HepG2 (cell line): ENCODE data around the gene AP2B1. TPM values are rescaled to one million over a fixed set of nuclear protein-coding genes. Genes with fewer than 3 reads are reported as not detected.

Source experiments
- ATAC-seq: fragments of 200-7000 bp; cut with Tn5 transposase; 3 replicates; pipeline ENCODE4 v1.9.1; 2020; ENCODE audit warnings: mild to moderate bottlenecking, moderate library complexity
- BruUV-seq: library from RNA; stranded (reverse); fragments of 400-500 nt; replicated peaks from 2 replicates; lab custom pipeline; 2021; lab: Mats Ljungman, UMichigan
- CTCF ChIA-PET: fragments of 300-600 bp; formaldehyde crosslinking; extraction: SDS; loops from one replicate; lab custom pipeline; 2021; ENCODE audit warnings: low total read pairs, inconsistent platforms, low intra/inter-chr PET ratio; lab: Yijun Ruan, JAX
- POLR2A ChIA-PET: fragments of 350-600 bp; sonication (Branson Sonifier 250); formaldehyde crosslinking; loops from one replicate; lab custom pipeline; 2020; ENCODE audit warnings: antibody characterized with exemption, inconsistent platforms; lab: Yijun Ruan, JAX
- DNase-seq: peaks from one replicate; pipeline ENCODE4 v3.0.0-alpha.2; 2015; ENCODE audit warnings: low spot score
- FAIRE-seq: peaks from 3 replicates; lab custom pipeline; 2011; peaks lifted over from hg19 to GRCh38; lab: Jason Lieb, UNC
- H2AFZ ChIP-seq: one replicate; pipeline ENCODE4 v1.6.1; 2011; ENCODE audit warnings: low read length, inconsistent platforms
- H3K27ac ChIP-seq: fragments of 300-600 bp; 3 replicates; pipeline ENCODE4 v1.8.0; 2011; ENCODE audit warnings: mixed run types, mild to moderate bottlenecking, mixed read lengths, low read length, inconsistent platforms; ENCODE audit not compliant: insufficient read depth; ENCODE audit errors: extremely low read length
- H3K27me3 ChIP-seq, 2 experiments: fragments of 200-600 bp in 1 of 2; 2 replicates in 1 of 2; 3 replicates in 1 of 2; pipeline versions ENCODE4 v1.6.0 to v1.8.0; 2011; ENCODE audit warnings: low read length in 2 of 2, mild to moderate bottlenecking in 2 of 2, moderate library complexity in 2 of 2, inconsistent platforms in 1 of 2; ENCODE audit not compliant: insufficient read depth in 2 of 2, control insufficient read depth in 1 of 2
- H3K36me3 ChIP-seq, 2 experiments: fragments of 200-600 bp in 1 of 2; replicated peaks in 1 of 2; 2 replicates in 1 of 2; 3 replicates in 1 of 2; pipeline versions ENCODE4 v1.5.1 to v1.8.0; 2011; ENCODE audit warnings: low read length in 2 of 2, inconsistent platforms in 1 of 2; ENCODE audit not compliant: insufficient read depth in 2 of 2, control insufficient read depth in 1 of 2
- H3K4me1 ChIP-seq: 2 replicates; pipeline ENCODE4 v1.5.1; 2012; ENCODE audit warnings: low read length, inconsistent platforms; ENCODE audit not compliant: insufficient read depth
- H3K4me2 ChIP-seq: 2 replicates; pipeline ENCODE4 v1.6.0; 2011; ENCODE audit warnings: low read depth, low read length, inconsistent platforms
- H3K4me3 ChIP-seq, 3 experiments: fragments of 200-600 bp in 1 of 3; sonication (generic), shearing (Covaris generic) in 1 of 3; replicated peaks in 1 of 3; 2 replicates each; pipeline ENCODE4 v1.5.1; 2011 to 2016; ENCODE audit warnings: low read length in 3 of 3, inconsistent platforms in 2 of 3, low read depth in 2 of 3, mild to moderate bottlenecking in 2 of 3, control low read depth in 1 of 3, mixed read lengths in 1 of 3; ENCODE audit not compliant: insufficient read depth in 1 of 3
- H3K79me2 ChIP-seq: one replicate; pipeline ENCODE4 v1.6.1; 2011; ENCODE audit warnings: low read length, inconsistent platforms; ENCODE audit not compliant: insufficient read depth
- H3K9ac ChIP-seq: 2 replicates; pipeline ENCODE4 v1.6.0; 2011; ENCODE audit warnings: mild to moderate bottlenecking, low read depth, low read length, inconsistent platforms; ENCODE audit not compliant: insufficient read depth
- H3K9me3 ChIP-seq: 2 replicates; pipeline ENCODE4 v1.5.1; 2012; ENCODE audit warnings: mild to moderate bottlenecking, low read length
- H4K20me1 ChIP-seq: 2 replicates; pipeline ENCODE4 v1.6.0; 2011; ENCODE audit warnings: inconsistent platforms, mild to moderate bottlenecking, low read length, moderate library complexity; ENCODE audit not compliant: insufficient read depth
- AGO2 ChIP-seq: fragments of 200-400 bp; formaldehyde crosslinking; optimal IDR thresholded peaks from 2 replicates; pipeline ENCODE3; 2017; ENCODE audit warnings: mild to moderate bottlenecking, low read depth, low read length, moderate library complexity
- KMT2A ChIP-seq: sonication (generic); formaldehyde crosslinking; IDR thresholded peaks from 2 replicates; pipeline ENCODE4 v1.4.0; 2020; ENCODE audit warnings: missing genetic modification reagents
- SIX1 ChIP-seq: sonication (generic); formaldehyde crosslinking; IDR thresholded peaks from 2 replicates; pipeline ENCODE4 v1.4.0; 2020; ENCODE audit warnings: missing genetic modification reagents, borderline replicate concordance
- SIX4 ChIP-seq: sonication (generic); formaldehyde crosslinking; IDR thresholded peaks from 2 replicates; pipeline ENCODE4 v1.4.0; 2020; ENCODE audit warnings: missing genetic modification reagents
- SNRNP70 ChIP-seq: fragments of 200-400 bp; formaldehyde crosslinking; IDR thresholded peaks from 2 replicates; pipeline ENCODE4 v1.6.1; 2017; ENCODE audit warnings: mild to moderate bottlenecking, low read depth, low read length, moderate library complexity
- TBX3 ChIP-seq: fragments of 450-650 bp; IDR thresholded peaks from 2 replicates; pipeline ENCODE4 v1.6.1; 2017; ENCODE audit warnings: antibody characterized with exemption, mild to moderate bottlenecking, inconsistent platforms, borderline replicate concordance
- TEAD3 ChIP-seq: optimal IDR thresholded peaks from 2 replicates; pipeline ENCODE3; 2016; ENCODE audit warnings: borderline replicate concordance
- ZFP90 ChIP-seq: sonication (generic); formaldehyde crosslinking; IDR thresholded peaks from 2 replicates; pipeline ENCODE4 v1.8.0; 2022; ENCODE audit warnings: missing genetic modification reagents, mild to moderate bottlenecking, inconsistent platforms, borderline replicate concordance
- ZNF230 ChIP-seq: sonication (generic); formaldehyde crosslinking; IDR thresholded peaks from 2 replicates; pipeline ENCODE4 v1.4.0; 2020; ENCODE audit warnings: mild to moderate bottlenecking, missing genetic modification reagents
- ZNF660 ChIP-seq: sonication (generic); formaldehyde crosslinking; IDR thresholded peaks from 2 replicates; pipeline ENCODE4 v1.5.1; 2020; ENCODE audit warnings: mild to moderate bottlenecking, low read depth, missing genetic modification reagents, borderline replicate concordance
- WGBS: methylation state at CpG from one replicate; pipeline ENCODE4 v1.1.6; 2017; ENCODE audit warnings: low lambda C conversion rate; 5-methylcytosine and 5-hydroxymethylcytosine counted together
- in situ Hi-C: cut with HindIII; loops from 2 replicates; pipeline ENCODE4 v1.10.0; 2017; ENCODE audit warnings: low pct_unique_long_range_greater_than_20kb; ENCODE audit not compliant: extremely low pct_ligation_motif_present
- intact Hi-C: fragments of 100-400 bp; cut with micrococcal nuclease; formaldehyde crosslinking; loops from one replicate; pipeline ENCODE4 v1.10.0; 2022; ENCODE audit not compliant: unreplicated experiment
- polyA plus RNA-seq, 8 experiments: library from polyadenylated mRNA; depleted of rRNA in 3 of 8; stranded (reverse) in 7 of 8; unstranded in 1 of 8; fragments of >200 nt; fragmentation: Illumina TruSeq in 4 of 8; extraction: Trizol in 4 of 8; gene quantifications; 2 replicates each; pipeline versions ENCODE4 v1.2.1 to v1.2.3, GENCODE V29; 2011 to 2016; ENCODE audit warnings: low read depth in 4 of 8, missing spikeins in 1 of 8, mixed read lengths in 1 of 8; ENCODE audit not compliant: insufficient read depth in 1 of 8
- total RNA-seq, 5 experiments: library from RNA; depleted of rRNA; stranded (reverse); fragments of >200 nt; fragmentation: Illumina TruSeq; extraction: Trizol; gene quantifications; 2 replicates each; pipeline ENCODE4 v1.2.3, GENCODE V29; 2016; ENCODE audit warnings: low read depth in 1 of 5
- TF ChIP-seq, protein P1 (sequence below): sonication (generic); formaldehyde crosslinking; IDR thresholded peaks from 2 replicates; pipeline ENCODE4 v1.5.0; 2020; ENCODE audit warnings: mild to moderate bottlenecking, missing genetic modification reagents
- TF ChIP-seq, protein P2 (sequence below): IDR thresholded peaks from 2 replicates; pipeline ENCODE4 v1.6.1; 2012; ENCODE audit warnings: low read length, improper control_type of control experiment

AP2B1 gene
- total and polyA plus RNA-seq, 2 of the 13 experiments (the other 11 are each of a cell fraction or from before 2014, with no cell fraction given), result 23.8 to 71.3 TPM

DNA sequence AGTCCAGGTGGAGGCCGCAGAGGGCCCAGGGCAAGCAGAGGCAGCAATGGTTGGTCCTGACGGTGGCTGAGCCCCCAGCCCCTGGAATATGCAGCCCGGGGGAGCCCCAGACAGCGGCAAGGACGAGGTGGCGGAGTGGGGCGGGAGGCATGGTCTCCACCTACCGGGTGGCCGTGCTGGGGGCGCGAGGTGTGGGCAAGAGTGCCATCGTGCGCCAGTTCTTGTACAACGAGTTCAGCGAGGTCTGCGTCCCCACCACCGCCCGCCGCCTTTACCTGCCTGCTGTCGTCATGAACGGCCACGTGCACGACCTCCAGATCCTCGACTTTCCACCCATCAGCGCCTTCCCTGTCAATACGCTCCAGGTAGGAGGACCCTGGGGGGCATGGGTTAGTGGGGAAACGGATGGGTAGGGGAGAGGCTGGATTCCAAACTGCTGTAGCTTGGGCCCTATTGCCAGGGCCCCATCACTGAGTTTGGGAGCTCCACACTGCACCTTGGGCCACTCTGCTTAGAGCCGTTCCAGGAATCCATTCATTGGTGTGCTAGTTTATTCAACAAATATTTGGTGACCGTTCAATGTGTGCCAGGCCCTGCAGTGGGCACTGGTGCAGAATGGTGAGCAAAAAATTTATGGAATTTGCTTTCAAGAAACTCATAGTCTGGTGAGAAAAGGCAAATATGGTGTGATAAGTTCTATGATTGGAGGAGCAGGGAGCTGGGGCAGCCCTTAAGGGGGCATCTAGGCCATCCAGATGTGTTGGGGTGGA lies 148.1 kb downstream of the AP2B1 start:
- CTCF ChIA-PET, result no interaction called here
- DNase-seq (no peak), FAIRE-seq (no peak), ATAC-seq (no peak)
- WGBS, result 86% methylated on average over 17 of the region's 29 CpGs
- no peaks in the 10 kb centered on the region for H4K20me1 ChIP-seq
- no peak overlapping the region for H3K4me3 ChIP-seq
- no peaks in the 10 kb centered on the region for H3K36me3 ChIP-seq
- BruUV-seq, result no TSS peak
- TF ChIP-seq ZNF660 (CRISPR knock-in tag) (no peak), AGO2 (peak; percentile 53), TBX3 (no peak)
- POLR2A ChIA-PET, result no interaction called here
- H3K79me2 ChIP-seq, result peaks cover 2% of the 10 kb centered on the region
- no peak overlapping the region for H3K9ac ChIP-seq
- in situ Hi-C loops (loop anchor here (25.0 kb wide), 1 partner anchor 423 kb away; no protein-coding TSS in a partner anchor), intact Hi-C loops (no loop called here)
- no peak overlapping the region for H2AFZ ChIP-seq
- no peaks in the 10 kb centered on the region for H3K27me3 ChIP-seq
- H3K4me2 ChIP-seq, result no peak overlapping the region
- H3K4me1 ChIP-seq, result peaks cover 23% of the 10 kb centered on the region
- no peak overlapping the region for H3K27ac ChIP-seq
- no peaks in the 10 kb centered on the region for H3K9me3 ChIP-seq

DNA sequence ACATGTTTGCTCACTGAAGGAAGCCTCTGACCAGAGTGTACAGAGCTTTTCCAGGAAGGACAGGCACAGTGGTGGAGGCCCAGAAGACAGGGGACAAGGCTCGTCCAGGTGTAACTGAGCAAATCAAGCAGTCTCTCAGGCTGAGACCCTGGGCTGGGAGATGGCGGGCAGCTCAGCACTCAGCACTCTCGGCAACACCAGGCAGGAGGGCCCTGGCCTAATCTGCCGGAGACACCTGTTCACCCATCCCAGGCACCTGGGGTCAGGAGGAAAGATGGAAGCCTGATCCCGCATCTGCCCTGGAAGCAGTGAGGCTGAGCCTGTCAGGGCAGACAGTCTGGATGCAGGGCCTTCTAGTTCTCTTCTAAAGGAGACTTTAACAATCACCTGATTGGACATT lies 149.1 kb downstream of the AP2B1 start:
- no peak overlapping the region for H2AFZ ChIP-seq
- intact Hi-C loops, result no loop called here
- no TSS peak for BruUV-seq
- H4K20me1 ChIP-seq, result no peaks in the 10 kb centered on the region
- ATAC-seq (no peak), FAIRE-seq (no peak), DNase-seq (no peak)
- H3K79me2 ChIP-seq, result peaks cover 2% of the 10 kb centered on the region
- no peaks in the 10 kb centered on the region for H3K36me3 ChIP-seq
- H3K4me3 ChIP-seq, result no peak overlapping the region
- H3K4me2 ChIP-seq, result no peak overlapping the region
- in situ Hi-C loops, result loop anchor here (25.0 kb wide), 1 partner anchor 424 kb away; no protein-coding TSS in a partner anchor
- no peak overlapping the region for H3K27ac ChIP-seq
- H3K27me3 ChIP-seq, result no peaks in the 10 kb centered on the region
- ChIA-PET POLR2A (no interaction called here), CTCF (no interaction called here)
- H3K9me3 ChIP-seq, result no peaks in the 10 kb centered on the region
- H3K4me1 ChIP-seq, result peaks cover 13% of the 10 kb centered on the region
- H3K9ac ChIP-seq, result no peak overlapping the region
- 80% methylated on average over 1 of the region's 5 CpGs for WGBS
- TF ChIP-seq ZNF230, result no peak
- TF ChIP-seq SIX4 (CRISPR knock-in tag), result no peak
- TF ChIP-seq TEAD3 (CRISPR knock-in tag), result no peak
- no peak for TF ChIP-seq KMT2A
- TF ChIP-seq, protein P1, sequence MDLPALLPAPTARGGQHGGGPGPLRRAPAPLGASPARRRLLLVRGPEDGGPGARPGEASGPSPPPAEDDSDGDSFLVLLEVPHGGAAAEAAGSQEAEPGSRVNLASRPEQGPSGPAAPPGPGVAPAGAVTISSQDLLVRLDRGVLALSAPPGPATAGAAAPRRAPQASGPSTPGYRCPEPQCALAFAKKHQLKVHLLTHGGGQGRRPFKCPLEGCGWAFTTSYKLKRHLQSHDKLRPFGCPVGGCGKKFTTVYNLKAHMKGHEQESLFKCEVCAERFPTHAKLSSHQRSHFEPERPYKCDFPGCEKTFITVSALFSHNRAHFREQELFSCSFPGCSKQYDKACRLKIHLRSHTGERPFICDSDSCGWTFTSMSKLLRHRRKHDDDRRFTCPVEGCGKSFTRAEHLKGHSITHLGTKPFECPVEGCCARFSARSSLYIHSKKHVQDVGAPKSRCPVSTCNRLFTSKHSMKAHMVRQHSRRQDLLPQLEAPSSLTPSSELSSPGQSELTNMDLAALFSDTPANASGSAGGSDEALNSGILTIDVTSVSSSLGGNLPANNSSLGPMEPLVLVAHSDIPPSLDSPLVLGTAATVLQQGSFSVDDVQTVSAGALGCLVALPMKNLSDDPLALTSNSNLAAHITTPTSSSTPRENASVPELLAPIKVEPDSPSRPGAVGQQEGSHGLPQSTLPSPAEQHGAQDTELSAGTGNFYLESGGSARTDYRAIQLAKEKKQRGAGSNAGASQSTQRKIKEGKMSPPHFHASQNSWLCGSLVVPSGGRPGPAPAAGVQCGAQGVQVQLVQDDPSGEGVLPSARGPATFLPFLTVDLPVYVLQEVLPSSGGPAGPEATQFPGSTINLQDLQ (CRISPR knock-in tag), result no peak
- TF ChIP-seq ZFP90 (CRISPR knock-in tag), result no peak
- TF ChIP-seq, protein P2, sequence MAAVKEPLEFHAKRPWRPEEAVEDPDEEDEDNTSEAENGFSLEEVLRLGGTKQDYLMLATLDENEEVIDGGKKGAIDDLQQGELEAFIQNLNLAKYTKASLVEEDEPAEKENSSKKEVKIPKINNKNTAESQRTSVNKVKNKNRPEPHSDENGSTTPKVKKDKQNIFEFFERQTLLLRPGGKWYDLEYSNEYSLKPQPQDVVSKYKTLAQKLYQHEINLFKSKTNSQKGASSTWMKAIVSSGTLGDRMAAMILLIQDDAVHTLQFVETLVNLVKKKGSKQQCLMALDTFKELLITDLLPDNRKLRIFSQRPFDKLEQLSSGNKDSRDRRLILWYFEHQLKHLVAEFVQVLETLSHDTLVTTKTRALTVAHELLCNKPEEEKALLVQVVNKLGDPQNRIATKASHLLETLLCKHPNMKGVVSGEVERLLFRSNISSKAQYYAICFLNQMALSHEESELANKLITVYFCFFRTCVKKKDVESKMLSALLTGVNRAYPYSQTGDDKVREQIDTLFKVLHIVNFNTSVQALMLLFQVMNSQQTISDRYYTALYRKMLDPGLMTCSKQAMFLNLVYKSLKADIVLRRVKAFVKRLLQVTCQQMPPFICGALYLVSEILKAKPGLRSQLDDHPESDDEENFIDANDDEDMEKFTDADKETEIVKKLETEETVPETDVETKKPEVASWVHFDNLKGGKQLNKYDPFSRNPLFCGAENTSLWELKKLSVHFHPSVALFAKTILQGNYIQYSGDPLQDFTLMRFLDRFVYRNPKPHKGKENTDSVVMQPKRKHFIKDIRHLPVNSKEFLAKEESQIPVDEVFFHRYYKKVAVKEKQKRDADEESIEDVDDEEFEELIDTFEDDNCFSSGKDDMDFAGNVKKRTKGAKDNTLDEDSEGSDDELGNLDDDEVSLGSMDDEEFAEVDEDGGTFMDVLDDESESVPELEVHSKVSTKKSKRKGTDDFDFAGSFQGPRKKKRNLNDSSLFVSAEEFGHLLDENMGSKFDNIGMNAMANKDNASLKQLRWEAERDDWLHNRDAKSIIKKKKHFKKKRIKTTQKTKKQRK, result no peak
- TF ChIP-seq SIX1 (CRISPR knock-in tag), result no peak
- TF ChIP-seq SNRNP70, result no peak
